ENCODE results near the gene AFAP1. TPM values are rescaled to one million over a fixed set of nuclear protein-coding genes. Genes with fewer than 3 reads are reported as not detected.

Gene AFAP1
- total and polyA plus RNA-seq, 12 donors = 2.9 to 8.9 (median 5.8) TPM

- Histone ChIP-seq H3K4me3 (no peak overlapping the region), H3K4me1 (peaks cover 3 to 38% (median 30%) of the 10 kb centered on the region in 9 donors)
These were observed 97.0 kb downstream of the AFAP1 start for GRCh38 chr4:7842384-7843279.

GRCh38 chr4:7841894-7842293, 97.8 kb downstream of the AFAP1 start:
- Histone ChIP-seq H3K4me3 (no peak overlapping the region), H3K27ac (peak overlapping the region in 8 of 10 donors; percentile 66 to 88 (median 78)), H3K27me3 (no peaks in the 10 kb centered on the region), H3K36me3 (peaks cover 0 to 25% (median 0%) of the 10 kb centered on the region in 9 donors), H3K9me3 (no peaks in the 10 kb centered on the region), H3K4me1 (peaks cover 3 to 38% (median 30%) of the 10 kb centered on the region in 9 donors)
- no peak for TF ChIP-seq CTCF (IDR thresholded peaks at IDR 0.05)
- WGBS, 2 donors = 92 to 95% methylated on average over 2 of the region's 2 CpGs
- ATAC-seq (no peak), DNase-seq (no peak)
- intact Hi-C loops (cut with DNase I) = loop anchor here in 5 of 10 donors (5.0 kb wide), 2 partner anchors 35 to 40 kb away; no protein-coding TSS in a partner anchor

More at GRCh38 chr4:7842384-7843279, 97.0 kb downstream of the AFAP1 start:
- Histone ChIP-seq H3K27ac (peak overlapping the region; percentile 10 to 88 (median 73)), H3K36me3 (peaks cover 0 to 19% (median 0%) of the 10 kb centered on the region in 9 donors), H3K27me3 (no peaks in the 10 kb centered on the region), H3K9me3 (no peaks in the 10 kb centered on the region)
- DNase-seq = peak; percentile 48 to 71
- WGBS, 2 donors = 67 to 73% methylated on average over 22 of the region's 22 CpGs
- ATAC-seq = peak; percentile 67 to 92 (median 83)
- TF ChIP-seq CTCF (IDR thresholded peaks at IDR 0.05) = no peak
- intact Hi-C loops (cut with DNase I) = loop anchor here in 5 of 10 donors (5.0 kb wide), 2 partner anchors 35 to 40 kb away; no protein-coding TSS in a partner anchor

GRCh38 chr4:7841071-7841470, 98.6 kb downstream of the AFAP1 start:
- intact Hi-C loops (cut with DNase I) = loop anchor here in 5 of 10 donors (5.0 kb wide), 2 partner anchors 34 to 39 kb away; no protein-coding TSS in a partner anchor
- TF ChIP-seq CTCF (IDR thresholded peaks at IDR 0.05) = no peak
- peak overlapping the region in 8 of 10 donors; percentile 21 to 88 (median 70) for H3K27ac ChIP-seq

GRCh38 chr4:7839856-7840255, 99.8 kb downstream of the AFAP1 start:
- H3K27me3 ChIP-seq = no peaks in the 10 kb centered on the region
- peaks cover 0 to 35% (median 0%) of the 10 kb centered on the region in 9 donors for H3K36me3 ChIP-seq
- TF ChIP-seq CTCF (IDR thresholded peaks at IDR 0.05) = no peak
- ATAC-seq (no peak), DNase-seq (no peak)
- peaks cover 3 to 38% (median 30%) of the 10 kb centered on the region in 9 donors for H3K4me1 ChIP-seq
- 66 to 67% methylated on average over 4 of the region's 4 CpGs for WGBS, 2 donors
- no peak overlapping the region for H3K4me3 ChIP-seq
- intact Hi-C loops (cut with DNase I) = loop anchor here in 5 of 10 donors (5.0 kb wide), 2 partner anchors 33 to 38 kb away; no protein-coding TSS in a partner anchor
- no peak overlapping the region for H3K27ac ChIP-seq
- no peaks in the 10 kb centered on the region for H3K9me3 ChIP-seq

More at GRCh38 chr4:7841071-7841470, 98.6 kb downstream of the AFAP1 start:
- H3K9me3 ChIP-seq = no peaks in the 10 kb centered on the region
- ATAC-seq (no peak), DNase-seq (no peak)
- 82 to 85% methylated on average over 6 of the region's 6 CpGs for WGBS, 2 donors
- peaks cover 3 to 38% (median 30%) of the 10 kb centered on the region in 9 donors for H3K4me1 ChIP-seq
- H3K27me3 ChIP-seq = no peaks in the 10 kb centered on the region
- no peak overlapping the region for H3K4me3 ChIP-seq
- H3K36me3 ChIP-seq = peaks cover 0 to 31% (median 0%) of the 10 kb centered on the region in 9 donors
